Endothelial cell of umbilical vein (primary cell): ENCODE data around the gene C2CD5. TPM values are rescaled to one million over a fixed set of nuclear protein-coding genes. Genes with fewer than 3 reads are reported as not detected.

Source experiments
- BruUV-seq: library from RNA; stranded (reverse); fragments of 400-500 nt; replicated peaks from 2 replicates; lab custom pipeline; 2021; lab: Mats Ljungman, UMichigan
- CTCF ChIA-PET: fragments of 300-600, 350-600 bp; sonication (Branson Sonifier 250); formaldehyde crosslinking; loops from one replicate; lab custom pipeline; 2021; ENCODE audit warnings: antibody characterized with exemption, inconsistent platforms; lab: Charles Lee
- POLR2A ChIA-PET: fragments of 300-600, 350-600 bp; sonication (Branson Sonifier 250); formaldehyde crosslinking; loops from one replicate; lab custom pipeline; 2021; ENCODE audit warnings: antibody characterized with exemption, inconsistent platforms; lab: Charles Lee
- DNase-seq: peaks from one replicate; pipeline ENCODE4 v3.0.0-alpha.2; 2011; ENCODE audit warnings: low read depth, low spot score
- FAIRE-seq: peaks from 2 replicates; lab custom pipeline; 2011; peaks lifted over from hg19 to GRCh38; lab: Jason Lieb, UNC
- H2AFZ ChIP-seq: 2 replicates; pipeline ENCODE4 v1.6.0; 2012; ENCODE audit warnings: low read depth, low read length, control low read depth, inconsistent platforms
- H3K27ac ChIP-seq: 2 replicates; pipeline ENCODE4 v1.5.1; 2011; ENCODE audit warnings: low read depth, mild to moderate bottlenecking, control low read depth, low read length, moderate library complexity; ENCODE audit not compliant: insufficient read depth
- H3K27me3 ChIP-seq, 2 experiments: 2 replicates each; pipeline versions ENCODE4 v1.6.0 to v1.6.1; 2011; ENCODE audit warnings: low read length in 2 of 2, mixed read lengths in 1 of 2; ENCODE audit not compliant: control insufficient read depth in 2 of 2, insufficient read depth in 2 of 2
- H3K36me3 ChIP-seq, 2 experiments: 2 replicates in 1 of 2; 3 replicates in 1 of 2; pipeline ENCODE4 v1.5.1; 2011; ENCODE audit warnings: low read length in 2 of 2, mild to moderate bottlenecking in 1 of 2, moderate library complexity in 1 of 2; ENCODE audit not compliant: control insufficient read depth in 2 of 2, insufficient read depth in 2 of 2; ENCODE audit errors: extremely low read depth in 1 of 2
- H3K4me1 ChIP-seq: 3 replicates; pipeline ENCODE4 v1.5.1; 2011; ENCODE audit warnings: mild to moderate bottlenecking, low read length; ENCODE audit not compliant: control insufficient read depth, insufficient read depth; ENCODE audit errors: extremely low read depth
- H3K4me2 ChIP-seq: 2 replicates; pipeline ENCODE4 v1.6.1; 2011; ENCODE audit warnings: low read length, control low read depth, mixed read lengths; ENCODE audit not compliant: insufficient read depth
- H3K4me3 ChIP-seq, 3 experiments: fragments of 200-600 bp in 1 of 3; sonication (generic), shearing (Covaris generic) in 1 of 3; replicated peaks in 1 of 3; 2 replicates each; pipeline ENCODE4 v1.5.1; 2011 to 2016; ENCODE audit warnings: control low read depth in 3 of 3, low read length in 3 of 3, mild to moderate bottlenecking in 2 of 3, inconsistent platforms in 1 of 3, low read depth in 1 of 3, moderate library complexity in 1 of 3; ENCODE audit not compliant: insufficient read depth in 1 of 3
- H3K79me2 ChIP-seq: 2 replicates; pipeline ENCODE4 v1.6.0; 2012; ENCODE audit warnings: low read length, inconsistent platforms; ENCODE audit not compliant: control insufficient read depth, insufficient read depth
- H3K9ac ChIP-seq: replicated peaks from 2 replicates; pipeline ENCODE3; 2011; ENCODE audit warnings: low read length, control low read depth; ENCODE audit not compliant: insufficient read depth; ENCODE audit errors: extremely low read depth
- H3K9me1 ChIP-seq: replicated peaks from 3 replicates; pipeline ENCODE4 v1.6.0; 2011; ENCODE audit warnings: mild to moderate bottlenecking, low read length; ENCODE audit not compliant: control insufficient read depth, insufficient read depth; ENCODE audit errors: extremely low read depth
- H3K9me3 ChIP-seq: replicated peaks from 2 replicates; pipeline ENCODE4 v1.5.1; 2012; ENCODE audit warnings: low read length, inconsistent platforms; ENCODE audit not compliant: control insufficient read depth, insufficient read depth
- H4K20me1 ChIP-seq: replicated peaks from 2 replicates; pipeline ENCODE3; 2011; ENCODE audit warnings: mild to moderate bottlenecking, low read length; ENCODE audit not compliant: control insufficient read depth, insufficient read depth; ENCODE audit errors: extremely low read depth
- FOS ChIP-seq: IDR thresholded peaks from 2 replicates; pipeline ENCODE4 v1.6.1; 2011; ENCODE audit warnings: mild to moderate bottlenecking, low read length, moderate library complexity, borderline replicate concordance; ENCODE audit not compliant: insufficient read depth
- GATA2 ChIP-seq: IDR thresholded peaks from 2 replicates; pipeline ENCODE4 v1.7.0; 2011; ENCODE audit warnings: low read depth, mild to moderate bottlenecking, moderate library complexity, mixed read lengths, low read length; ENCODE audit not compliant: insufficient read length, insufficient read depth
- JUN ChIP-seq: IDR thresholded peaks from 2 replicates; pipeline ENCODE4 v1.6.1; 2011; ENCODE audit warnings: borderline replicate concordance, low read depth; ENCODE audit not compliant: insufficient read length, insufficient read depth
- MYC ChIP-seq: IDR thresholded peaks from one replicate; pipeline ENCODE4 v1.6.1; 2011; ENCODE audit warnings: mild to moderate bottlenecking, low read depth, low read length
- POLR2AphosphoS5 ChIP-seq: IDR thresholded peaks from 2 replicates; pipeline ENCODE4 v1.6.1; 2012; ENCODE audit warnings: low read depth, mild to moderate bottlenecking, control low read depth, low read length, moderate library complexity; ENCODE audit not compliant: insufficient read depth
- dilution Hi-C: fragments of 300-500 bp; cut with MboI; formaldehyde crosslinking; loops from one replicate; pipeline ENCODE4 v1.15.0; 2019; ENCODE audit warnings: low sequenced_read_pairs; ENCODE audit not compliant: extremely low pct_ligation_motif_present
- intact Hi-C: fragments of 100-400 bp; cut with micrococcal nuclease; formaldehyde crosslinking; loops from one replicate; pipeline ENCODE4 v1.10.0; 2022
- polyA plus RNA-seq, 4 experiments: library from polyadenylated mRNA; depleted of rRNA in 3 of 4; stranded (reverse) in 3 of 4; unstranded in 1 of 4; fragments of >200 nt; gene quantifications; 2 replicates each; pipeline versions ENCODE4 v1.2.1 to v1.2.3, GENCODE V29; 2011 to 2012; ENCODE audit warnings: missing spikeins in 1 of 4
- total RNA-seq: library from RNA; stranded (reverse); gene quantifications from 2 replicates; pipeline ENCODE4 v1.2.3, GENCODE V29; 2021
- TF ChIP-seq, protein P1 (sequence below): IDR thresholded peaks from 2 replicates; pipeline ENCODE4 v1.6.1; 2011; ENCODE audit not compliant: insufficient read depth, insufficient read length
- TF ChIP-seq, protein P2 (sequence below), 2 donors: IDR thresholded peaks; 1 replicate in 1 of 2; 2 replicates in 1 of 2; pipeline ENCODE4 v1.5.1; 2011; ENCODE audit warnings: low read length in 2 of 2, mild to moderate bottlenecking in 2 of 2, moderate library complexity in 2 of 2, control low read depth in 1 of 2, inconsistent platforms in 1 of 2, low read depth in 1 of 2; ENCODE audit not compliant: insufficient read depth in 1 of 2; ENCODE audit errors: extremely low read depth in 1 of 2

The C2CD5 gene
- total and polyA plus RNA-seq, 2 donors (not counting 3 experiments of a cell fraction or from before 2014, with no cell fraction given): 12.9 to 32.9 TPM

DNA sequence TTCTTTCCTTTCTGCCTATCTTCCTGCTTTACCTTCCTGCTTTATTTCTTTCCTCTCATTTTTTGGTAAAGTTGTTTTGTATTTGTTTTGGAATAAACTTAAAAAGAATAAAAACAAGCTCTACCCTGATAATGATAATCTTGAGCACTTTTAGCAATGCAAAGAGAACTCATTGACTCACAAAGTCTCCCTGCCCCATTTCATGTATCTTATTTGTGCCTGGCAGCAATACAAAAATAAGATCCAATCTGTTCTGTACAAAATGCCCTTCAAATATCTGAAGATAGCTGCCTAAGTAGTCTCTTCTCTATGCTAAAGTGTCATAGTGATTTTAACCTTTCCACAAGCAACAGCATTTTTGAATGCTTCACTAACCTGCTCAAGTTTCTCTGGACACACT is 49.5 kb upstream of the C2CD5 start:
- POLR2A ChIA-PET: no interaction called here

DNA sequence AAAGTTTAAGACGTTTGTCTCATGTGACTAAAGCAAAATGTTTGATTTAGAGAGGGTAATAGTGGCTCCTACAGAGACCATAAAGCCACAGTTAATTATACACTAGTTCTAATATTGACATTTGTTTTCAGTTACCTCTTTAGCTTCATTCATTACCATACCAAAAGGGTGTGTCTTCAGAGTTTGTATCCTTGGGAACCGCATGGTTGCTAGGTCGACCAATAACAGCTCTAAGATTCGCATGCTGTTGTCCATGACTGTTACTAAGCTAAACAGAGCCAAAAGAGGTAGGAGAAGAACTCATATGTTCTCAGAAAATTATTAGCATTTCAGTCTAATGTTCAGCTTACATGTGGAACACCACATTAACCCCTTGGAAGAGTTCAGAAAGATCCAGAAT is 44.5 kb upstream of the C2CD5 start:
- Histone ChIP-seq H3K36me3 (no peaks in the 10 kb centered on the region), H3K4me2 (no peak overlapping the region), H3K9me3 (no peaks in the 10 kb centered on the region), H3K4me1 (no peaks in the 10 kb centered on the region), H3K79me2 (no peaks in the 10 kb centered on the region), H3K27ac (no peak overlapping the region), H2AFZ (no peak overlapping the region), H3K9me1 (no peaks in the 10 kb centered on the region), H3K27me3 (no peaks in the 10 kb centered on the region), H4K20me1 (no peaks in the 10 kb centered on the region), H3K4me3 (no peak overlapping the region), H3K9ac (no peak overlapping the region)
- dilution Hi-C loops (no loop called here), intact Hi-C loops (no loop called here)
- BruUV-seq: no TSS peak
- no peak for FAIRE-seq
- DNase-seq: no peak
- CTCF ChIA-PET: interaction anchor here (0.5 kb wide), 1 partner anchor 23 kb away, joined by 3 read pairs; no protein-coding TSS in a partner anchor
- TF ChIP-seq POLR2AphosphoS5 (no peak), JUN (no peak), FOS (no peak), GATA2 (no peak)
- TF ChIP-seq, protein P1, sequence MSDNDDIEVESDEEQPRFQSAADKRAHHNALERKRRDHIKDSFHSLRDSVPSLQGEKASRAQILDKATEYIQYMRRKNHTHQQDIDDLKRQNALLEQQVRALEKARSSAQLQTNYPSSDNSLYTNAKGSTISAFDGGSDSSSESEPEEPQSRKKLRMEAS: no peak
- TF ChIP-seq, protein P2, sequence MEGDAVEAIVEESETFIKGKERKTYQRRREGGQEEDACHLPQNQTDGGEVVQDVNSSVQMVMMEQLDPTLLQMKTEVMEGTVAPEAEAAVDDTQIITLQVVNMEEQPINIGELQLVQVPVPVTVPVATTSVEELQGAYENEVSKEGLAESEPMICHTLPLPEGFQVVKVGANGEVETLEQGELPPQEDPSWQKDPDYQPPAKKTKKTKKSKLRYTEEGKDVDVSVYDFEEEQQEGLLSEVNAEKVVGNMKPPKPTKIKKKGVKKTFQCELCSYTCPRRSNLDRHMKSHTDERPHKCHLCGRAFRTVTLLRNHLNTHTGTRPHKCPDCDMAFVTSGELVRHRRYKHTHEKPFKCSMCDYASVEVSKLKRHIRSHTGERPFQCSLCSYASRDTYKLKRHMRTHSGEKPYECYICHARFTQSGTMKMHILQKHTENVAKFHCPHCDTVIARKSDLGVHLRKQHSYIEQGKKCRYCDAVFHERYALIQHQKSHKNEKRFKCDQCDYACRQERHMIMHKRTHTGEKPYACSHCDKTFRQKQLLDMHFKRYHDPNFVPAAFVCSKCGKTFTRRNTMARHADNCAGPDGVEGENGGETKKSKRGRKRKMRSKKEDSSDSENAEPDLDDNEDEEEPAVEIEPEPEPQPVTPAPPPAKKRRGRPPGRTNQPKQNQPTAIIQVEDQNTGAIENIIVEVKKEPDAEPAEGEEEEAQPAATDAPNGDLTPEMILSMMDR (IDR thresholded peaks at IDR 0.05; ENCODE audit: extremely low read depth in 1 of 2, insufficient read depth in 1 of 2, low read depth in 1 of 2, low read length in 2 of 2): no peak
- POLR2A ChIA-PET: no interaction called here

More for the DNA sequence above, 49.5 kb upstream of the C2CD5 start:
- BruUV-seq: no TSS peak
- H3K27me3 ChIP-seq: no peaks in the 10 kb centered on the region
- H3K79me2 ChIP-seq: no peaks in the 10 kb centered on the region
- no peak overlapping the region for H2AFZ ChIP-seq
- H3K27ac ChIP-seq: no peak overlapping the region
- TF ChIP-seq, protein P2 (IDR thresholded peaks at IDR 0.05; ENCODE audit: extremely low read depth in 1 of 2, insufficient read depth in 1 of 2, low read depth in 1 of 2, low read length in 2 of 2): no peak
- TF ChIP-seq FOS (no peak), MYC (no peak)
- H3K9me3 ChIP-seq: no peaks in the 10 kb centered on the region
- no peaks in the 10 kb centered on the region for H3K4me1 ChIP-seq
- FAIRE-seq (no peak), DNase-seq (no peak)
- no peak overlapping the region for H3K4me2 ChIP-seq
- H3K4me3 ChIP-seq: no peak overlapping the region
- CTCF ChIA-PET: interaction anchor here (1.5 kb wide), 1 partner anchor 134 kb away, joined by 4 read pairs; no protein-coding TSS in a partner anchor
- dilution Hi-C loops (no loop called here), intact Hi-C loops (no loop called here)
- no peaks in the 10 kb centered on the region for H4K20me1 ChIP-seq
- no peaks in the 10 kb centered on the region for H3K36me3 ChIP-seq
- H3K9ac ChIP-seq: no peak overlapping the region
- H3K9me1 ChIP-seq: no peaks in the 10 kb centered on the region
